Skin of body (tissue), 2 donors: ENCODE data around the gene KBTBD4. TPM values are rescaled to one million over a fixed set of nuclear protein-coding genes. Genes with fewer than 3 reads are reported as not detected.
"Not testable (repeated sequence)": the region's sequence is repeated elsewhere in the genome, so short reads cannot be mapped to it uniquely, and the experiment has no call there.

Experiments used
- DNase-seq: peaks from one replicate; lab custom pipeline; 2025; lab: John Stamatoyannopoulos, UW
- total RNA-seq: library from RNA; depleted of rRNA; stranded (reverse); fragments of >200 nt; gene quantifications from one replicate; pipeline ENCODE4 v1.2.3, GENCODE V29; 2014

KBTBD4 gene
- total RNA-seq, 1 donor from 2014 or later: 15.7 TPM

DNA sequence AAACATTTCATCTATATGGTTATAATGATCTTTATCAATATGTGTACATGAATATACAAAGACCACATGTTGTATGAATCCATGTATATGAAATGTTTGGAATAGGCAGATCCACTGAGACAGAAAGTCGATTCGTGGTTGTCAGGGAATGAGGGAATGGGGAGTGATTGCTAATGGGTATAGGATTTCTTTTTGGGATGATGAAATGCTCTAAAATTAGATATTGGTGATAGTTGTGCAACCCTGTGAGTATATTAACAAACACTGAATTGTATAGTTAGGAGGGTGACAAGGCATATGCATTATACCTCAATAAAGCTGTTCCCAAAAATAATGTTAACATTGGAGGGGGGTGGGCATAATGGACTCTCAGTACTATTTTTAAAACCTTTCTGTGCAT, 18.3 kb downstream of the KBTBD4 start:
- no peak for DNase-seq

GRCh38 chr11:47558695-47559094, 20.1 kb downstream of the KBTBD4 start:
- DNase-seq: no peak

DNA sequence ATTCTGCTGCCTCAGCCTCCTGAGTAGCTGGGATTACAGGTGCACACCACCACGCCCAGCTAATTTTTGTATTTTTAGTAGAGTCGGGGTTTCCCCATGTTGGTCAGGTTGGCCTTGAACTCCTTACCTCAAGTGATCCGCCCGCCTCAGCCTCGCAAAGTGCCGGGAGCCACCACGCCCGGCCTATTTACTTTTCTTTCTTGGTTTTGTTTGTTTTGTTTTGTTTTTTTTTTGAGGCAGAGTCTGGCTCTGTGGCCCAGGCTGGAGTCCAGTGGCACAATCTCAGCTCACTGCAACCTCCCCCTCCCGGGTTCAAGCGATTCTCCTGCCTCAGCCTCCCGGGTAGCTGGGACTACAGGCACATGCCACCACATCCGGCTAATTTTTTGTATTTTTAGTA, 21.8 kb downstream of the KBTBD4 start:
- DNase-seq: not testable (repeated sequence)

DNA sequence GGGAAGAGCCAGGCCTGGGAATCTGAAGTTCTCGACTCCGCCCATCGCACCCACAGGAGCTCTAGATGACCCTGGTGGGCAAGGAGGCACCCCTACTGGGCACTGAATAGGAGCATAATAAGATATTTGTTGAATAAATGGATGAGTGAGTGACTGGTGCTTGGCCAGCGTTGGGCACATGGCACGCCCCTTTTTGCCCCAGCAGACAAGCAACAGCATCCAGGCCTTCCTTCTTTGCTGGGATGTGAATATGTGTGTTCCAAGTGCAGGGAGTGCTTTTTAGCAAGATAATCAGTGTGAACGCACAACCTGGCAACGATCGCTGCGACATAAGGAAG, 25.4 kb downstream of the KBTBD4 start:
- peak; percentile 80 for DNase-seq

DNA sequence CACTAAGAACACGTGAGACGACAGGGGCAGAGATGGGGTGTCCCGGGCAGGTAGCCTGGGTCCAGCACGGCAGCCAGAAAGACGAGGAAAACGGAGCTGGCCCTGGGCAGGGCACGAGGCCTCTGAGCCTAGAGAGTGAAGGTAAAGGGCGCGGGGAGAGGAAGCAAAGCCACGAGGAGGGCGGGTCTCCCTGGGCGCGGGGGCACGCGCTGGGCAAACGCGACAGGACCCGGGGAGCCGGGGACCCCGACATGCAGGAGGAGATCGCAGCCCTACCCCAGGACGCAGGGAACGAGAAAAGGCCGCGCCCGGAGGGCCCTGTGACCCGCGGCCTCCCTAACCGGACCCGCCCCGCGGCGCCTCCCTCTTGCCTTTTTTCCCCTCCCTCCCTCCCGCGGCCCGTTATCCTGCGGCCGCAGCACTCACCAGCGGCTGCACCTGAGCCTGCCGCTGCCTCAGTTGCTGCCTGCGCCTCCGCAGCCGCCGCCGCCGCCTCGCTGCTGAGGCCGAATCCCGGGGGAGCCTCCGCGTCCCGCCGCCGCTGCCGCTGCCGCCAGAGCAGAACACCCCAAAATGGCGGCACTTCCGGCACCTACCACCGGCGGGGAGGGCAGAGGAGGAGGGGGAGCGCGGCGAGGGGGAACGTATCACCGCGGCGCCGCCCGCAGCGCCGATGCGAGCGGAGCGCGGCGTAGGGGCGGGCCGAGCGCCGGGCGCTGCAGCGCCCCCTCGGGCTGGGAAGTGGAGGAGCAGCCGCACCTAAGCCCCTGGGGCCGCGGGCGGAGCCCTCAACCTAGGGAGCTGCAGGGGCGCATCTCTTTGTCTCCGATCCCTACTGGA, 26.0 kb downstream of the KBTBD4 start, which contains the start of gene CELF1:
Gene CELF1 (minus strand): TSS at position 567 of the 840 bp plus-strand sequence. CDS start 53,609 bp downstream, outside the sequence.
- peak; percentile 88 for DNase-seq

DNA sequence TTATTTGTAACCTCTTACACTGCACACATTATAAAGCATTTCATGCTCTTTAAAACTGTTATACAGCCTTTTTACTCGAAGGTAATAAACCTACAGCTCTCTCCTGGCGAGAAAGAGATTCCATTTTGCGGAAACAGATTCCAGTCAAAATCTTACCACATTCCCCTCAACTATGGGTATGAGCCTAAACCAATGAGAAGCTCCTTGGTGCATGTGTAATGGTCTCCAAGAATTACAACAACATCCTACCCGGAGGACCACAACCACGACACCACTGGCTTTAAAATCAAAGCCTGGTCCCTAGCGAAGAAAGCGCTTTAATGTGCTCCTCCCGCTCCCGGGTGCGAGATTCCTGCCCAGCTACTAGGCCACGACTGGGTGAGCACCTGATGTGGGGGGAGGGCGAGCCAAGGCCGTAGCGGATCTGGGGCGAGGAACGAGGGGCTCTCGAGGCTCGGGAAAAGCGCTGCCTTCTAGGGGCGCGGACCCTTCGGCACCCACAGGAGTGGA, 26.7 kb downstream of the KBTBD4 start:
- DNase-seq: no peak

- no peak for DNase-seq
Observed at GRCh38 chr11:47551086-47551485, 27.7 kb downstream of the KBTBD4 start.

- no peak for DNase-seq
Observed at GRCh38 chr11:47550288-47551047, 28.3 kb downstream of the KBTBD4 start.

DNA sequence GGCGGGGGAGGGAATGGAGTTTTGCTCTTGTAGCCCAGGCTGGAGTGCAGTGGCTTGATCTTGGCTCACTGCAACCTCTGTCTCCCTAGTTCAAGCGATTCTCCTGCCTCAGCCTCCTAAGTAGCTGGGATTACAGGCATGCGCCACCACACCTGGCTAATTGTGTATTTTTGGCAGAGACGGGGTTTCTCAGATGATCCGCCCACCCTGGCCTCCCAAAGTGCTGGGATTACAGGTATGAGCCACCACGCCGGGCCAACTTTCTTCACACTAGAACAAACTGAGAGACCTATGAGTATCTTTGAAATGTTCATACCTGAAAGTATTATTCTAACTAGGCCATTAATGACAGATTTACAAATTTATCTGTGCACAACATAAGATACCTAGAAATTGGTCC, 32.5 kb downstream of the KBTBD4 start:
- DNase-seq: not testable (repeated sequence)

GRCh38 chr11:47545298-47545697, 33.5 kb downstream of the KBTBD4 start:
- DNase-seq: no peak

GRCh38 chr11:47541070-47541469, 37.7 kb downstream of the KBTBD4 start:
- no peak for DNase-seq

DNA sequence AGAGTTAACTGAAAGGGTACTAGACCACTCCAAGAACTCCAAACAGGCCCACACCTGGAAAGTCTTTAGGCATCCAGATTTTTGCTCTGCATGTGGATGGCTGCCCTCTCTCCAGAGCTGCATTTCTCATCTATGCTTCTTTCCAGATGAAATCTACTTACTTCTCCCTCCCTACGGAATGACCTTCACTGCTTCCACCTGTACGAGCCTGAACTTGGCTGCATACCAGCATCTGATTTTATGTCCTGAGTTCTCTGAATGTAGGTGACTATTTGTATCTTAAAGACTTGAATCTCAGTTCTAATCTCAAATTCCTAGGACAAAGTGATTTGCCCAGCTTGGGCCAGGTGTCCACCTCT, 39.1 kb downstream of the KBTBD4 start:
- no peak for DNase-seq

DNA sequence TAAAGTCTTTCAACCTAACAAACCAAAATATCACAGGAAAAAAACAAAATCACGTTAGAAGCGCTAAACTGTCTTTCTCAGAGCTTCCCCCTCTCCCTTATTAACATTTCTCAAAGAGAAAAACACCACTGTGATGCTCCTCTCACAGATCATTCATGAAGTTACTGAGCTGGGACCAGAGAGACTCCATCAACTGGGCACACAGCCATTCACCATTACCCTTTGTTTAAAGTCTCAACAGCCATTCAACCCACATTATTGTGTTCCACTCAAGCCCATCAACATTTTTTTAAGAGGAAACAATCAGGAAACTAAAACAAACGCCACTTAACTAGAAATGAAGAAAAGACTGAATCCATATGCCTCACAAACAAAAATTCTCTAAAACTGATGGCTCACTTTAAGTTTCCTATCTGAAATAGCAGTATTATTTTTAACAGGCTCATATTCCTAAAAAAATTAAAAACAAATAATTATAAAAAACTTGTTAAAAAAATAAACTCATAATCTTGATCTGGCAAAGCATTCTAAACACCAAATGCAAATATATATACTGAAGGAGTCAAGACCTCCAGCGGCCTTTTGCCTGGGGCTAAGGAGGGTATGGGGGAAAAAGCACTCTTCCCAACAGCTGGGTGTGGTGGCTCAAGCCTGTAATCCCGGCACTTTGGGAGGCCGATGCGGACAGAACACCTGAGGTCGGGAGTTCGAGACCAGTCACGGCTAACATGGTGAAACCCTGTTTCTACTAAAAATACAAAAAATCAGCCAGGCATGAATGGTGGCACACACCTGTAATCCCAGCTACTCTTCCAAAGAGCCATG, 39.8 kb downstream of the KBTBD4 start:
- DNase-seq: no peak

DNA sequence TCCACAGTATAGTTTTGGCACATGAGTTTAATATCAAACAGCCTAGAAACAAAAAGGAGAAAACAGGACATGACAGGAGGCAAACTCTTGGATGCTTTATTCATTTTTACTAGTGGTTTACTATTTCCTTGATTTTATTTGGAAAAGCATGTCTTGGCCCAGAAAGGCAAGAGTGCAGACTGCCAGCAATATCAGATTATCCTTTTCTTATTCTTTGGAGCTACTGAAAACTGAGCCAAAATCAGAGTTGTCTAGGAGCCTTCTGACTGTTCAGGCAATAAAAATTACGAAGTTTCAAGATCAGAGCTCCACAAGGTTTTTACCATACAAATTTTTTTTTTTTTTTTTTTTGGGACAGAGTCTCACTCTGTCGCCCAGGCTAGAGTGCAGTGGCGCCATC, 41.9 kb downstream of the KBTBD4 start:
- DNase-seq: no peak

- DNase-seq: no peak
Observed at GRCh38 chr11:47534704-47535251, 44.0 kb downstream of the KBTBD4 start.

GRCh38 chr11:47533690-47534151, 45.0 kb downstream of the KBTBD4 start:
- DNase-seq: no peak

DNA sequence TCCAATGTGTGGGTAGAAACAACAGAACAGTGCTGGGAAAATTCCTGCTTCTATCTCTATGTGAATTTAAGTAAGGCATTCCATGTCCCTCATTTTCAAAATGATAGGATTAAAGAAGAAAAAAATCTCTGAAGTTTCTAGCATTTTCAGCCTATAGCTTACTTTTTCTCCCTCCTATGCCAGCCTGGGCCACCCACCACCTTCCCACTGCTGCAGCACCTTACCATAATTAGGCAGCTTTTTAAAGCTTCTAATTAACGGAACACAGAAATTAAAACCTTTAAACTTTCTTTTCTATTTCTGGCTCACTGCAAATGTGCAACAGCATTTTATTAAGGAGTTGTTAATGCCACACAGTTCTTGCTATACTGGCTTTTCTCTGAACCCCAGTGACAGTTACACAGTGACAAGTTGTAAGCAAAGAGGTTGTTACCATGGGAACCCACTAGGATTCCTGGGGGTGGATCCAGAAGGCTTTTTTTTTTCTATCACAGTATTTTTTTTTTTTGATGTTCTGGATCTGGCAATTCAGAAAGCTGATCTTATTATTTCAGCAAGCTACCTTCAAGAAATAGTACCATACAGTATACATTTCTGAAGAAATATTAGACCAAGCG, 46.1 kb downstream of the KBTBD4 start:
- no peak for DNase-seq

GRCh38 chr11:47531666-47532065, 47.1 kb downstream of the KBTBD4 start:
- no peak for DNase-seq

- not testable (repeated sequence) for DNase-seq
Observed at GRCh38 chr11:47530721-47531120, 48.0 kb downstream of the KBTBD4 start.

GRCh38 chr11:47529951-47530350, 48.8 kb downstream of the KBTBD4 start:
- DNase-seq: no peak

DNA sequence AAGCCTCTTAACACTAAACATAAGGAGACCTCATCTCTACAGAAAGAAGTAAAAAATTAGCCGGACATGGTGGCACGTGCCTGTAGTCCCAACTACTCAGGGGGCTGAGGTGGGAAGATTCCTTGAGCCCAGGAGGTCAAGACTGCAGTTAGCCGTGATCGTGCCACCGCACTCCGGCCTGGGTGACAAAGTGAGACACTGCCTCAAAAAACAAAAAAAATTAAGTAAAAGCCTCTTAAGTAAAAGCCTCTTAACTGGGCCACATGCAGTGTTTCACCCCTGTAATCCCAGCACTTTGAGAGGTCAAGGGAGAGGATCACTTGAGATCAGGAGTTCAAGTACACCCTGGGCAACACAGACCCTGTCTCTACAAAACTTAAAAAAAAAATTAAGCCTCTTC, 51.6 kb downstream of the KBTBD4 start:
- no peak for DNase-seq
